Skeletal muscle tissue (tissue), 4 donors: ENCODE measurements around the gene CACNB3. TPM values are rescaled to one million over a fixed set of nuclear protein-coding genes. Genes with fewer than 3 reads are reported as not detected.
A peak's percentile ranks its signal among the peaks of the same experiment; 100 is the strongest.

Source experiments
- H3K27ac ChIP-seq: one replicate; pipeline ENCODE4 v1.7.0; 2013; ENCODE audit warnings: mild to moderate bottlenecking, low read depth, low read length, inconsistent platforms
- H3K27me3 ChIP-seq, 3 donors: one replicate each; pipeline ENCODE4 v1.7.0; 2013; ENCODE audit warnings: low read length in 3 of 3; ENCODE audit not compliant: control insufficient read depth in 3 of 3, insufficient read depth in 3 of 3
- H3K36me3 ChIP-seq, 3 donors: one replicate each; pipeline ENCODE4 v1.7.0; 2013; ENCODE audit warnings: low read length in 3 of 3; ENCODE audit not compliant: control insufficient read depth in 3 of 3, insufficient read depth in 3 of 3
- H3K4me1 ChIP-seq, 3 donors: one replicate each; pipeline ENCODE4 v1.7.0; 2013; ENCODE audit warnings: low read length in 3 of 3, mild to moderate bottlenecking in 3 of 3; ENCODE audit not compliant: control insufficient read depth in 3 of 3, insufficient read depth in 3 of 3
- H3K4me3 ChIP-seq, 3 donors: one replicate each; pipeline ENCODE4 v1.7.0; 2013; ENCODE audit warnings: low read length in 3 of 3
- H3K9ac ChIP-seq, 3 donors: one replicate each; pipeline ENCODE4 v1.7.0; 2013; ENCODE audit warnings: low read length in 3 of 3, mild to moderate bottlenecking in 3 of 3, moderate library complexity in 2 of 3, low read depth in 1 of 3
- H3K9me3 ChIP-seq, 3 donors: one replicate each; pipeline ENCODE4 v1.7.0; 2013; ENCODE audit warnings: low read length in 3 of 3; ENCODE audit not compliant: control insufficient read depth in 3 of 3
- total RNA-seq: library from RNA; depleted of rRNA; stranded (reverse); fragments of >200 nt; gene quantifications from one replicate; pipeline ENCODE4 v1.2.3, GENCODE V29; 2014
- donor health status: Osteomylitis.

The CACNB3 gene
- total RNA-seq, 1 donor from 2014 or later = 4.2 TPM

DNA sequence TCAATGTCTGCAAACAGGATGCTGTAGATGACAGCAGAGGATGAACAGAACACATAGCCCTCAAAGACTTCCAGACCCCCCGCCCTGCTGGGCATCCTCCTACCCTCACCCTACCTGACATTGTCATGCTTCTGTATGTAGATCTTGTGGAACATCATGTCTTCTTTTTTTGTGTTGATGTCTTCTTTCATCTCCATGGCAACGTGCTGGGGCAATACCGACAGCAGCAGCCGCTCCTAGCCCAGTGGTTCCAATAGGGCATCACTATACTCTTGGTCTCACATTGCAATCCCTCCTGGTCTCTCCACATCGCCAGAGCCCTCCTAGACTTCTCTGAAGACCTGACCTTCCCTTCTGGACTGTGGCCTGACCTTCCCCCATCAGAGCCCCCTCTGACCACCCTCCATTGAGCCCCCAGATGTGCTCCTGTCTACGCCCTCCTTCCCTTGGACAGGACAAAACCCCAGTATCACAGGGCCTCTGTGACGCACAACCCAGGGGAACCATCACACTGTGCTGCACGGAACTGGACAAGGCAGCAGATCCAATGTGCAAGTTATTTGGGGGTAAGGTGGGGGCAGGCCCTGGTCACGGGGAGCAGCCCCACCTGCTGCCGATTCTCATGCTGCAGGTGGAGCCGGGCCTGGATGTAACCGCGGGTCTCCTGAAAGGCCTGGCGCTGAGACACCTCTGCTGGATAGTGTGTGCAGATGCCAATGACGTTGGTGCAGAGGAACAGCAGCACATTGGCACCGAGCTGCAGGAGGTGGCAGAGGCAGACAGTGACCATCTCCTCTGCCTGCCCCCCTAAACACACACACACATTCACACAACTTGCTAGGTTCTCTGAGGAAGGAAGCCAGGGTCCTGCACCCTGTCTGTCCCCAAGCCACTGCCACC, 40.5 kb upstream of the CACNB3 start:
- Histone ChIP-seq H3K27ac (no peak overlapping the region), H3K9ac (no peak overlapping the region), H3K36me3 (peaks cover 38 to 50% (median 45%) of the 10 kb centered on the region in 3 donors)

DNA sequence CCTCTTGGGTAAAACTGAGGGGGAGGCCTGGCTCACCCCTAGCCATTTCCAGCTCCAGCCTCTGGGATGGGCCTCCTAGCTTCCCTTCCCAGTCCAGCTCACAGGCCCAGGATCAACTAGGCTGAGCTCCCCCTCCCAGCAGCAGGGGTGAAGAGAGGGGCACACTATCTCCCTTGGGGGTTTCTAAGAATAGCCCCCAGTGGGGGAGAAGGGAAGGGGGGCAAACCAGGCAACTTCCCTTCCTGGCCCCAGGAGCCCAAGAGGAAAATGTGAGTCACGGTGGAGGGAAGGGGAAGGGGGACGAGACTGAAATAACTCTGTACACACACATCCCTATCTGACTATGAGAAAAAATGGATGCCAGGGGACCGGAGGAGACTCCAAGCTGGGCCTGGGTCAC, 38.4 kb upstream of the CACNB3 start:
- H3K9ac ChIP-seq = peak overlapping the region in 2 of 3 donors; percentile 28 to 40
- peak overlapping the region; percentile 70 for H3K27ac ChIP-seq
- no peak overlapping the region for H3K4me3 ChIP-seq
- peaks cover 17 to 33% (median 27%) of the 10 kb centered on the region in 3 donors for H3K4me1 ChIP-seq
- H3K27me3 ChIP-seq = no peaks in the 10 kb centered on the region
- H3K9me3 ChIP-seq = no peaks in the 10 kb centered on the region
- H3K36me3 ChIP-seq = peaks cover 22 to 31% (median 25%) of the 10 kb centered on the region in 3 donors

More for the DNA sequence above, 40.5 kb upstream of the CACNB3 start:
- Histone ChIP-seq H3K4me1 (peaks cover 17 to 33% (median 27%) of the 10 kb centered on the region in 3 donors), H3K9me3 (no peaks in the 10 kb centered on the region), H3K4me3 (no peak overlapping the region), H3K27me3 (no peaks in the 10 kb centered on the region)

DNA sequence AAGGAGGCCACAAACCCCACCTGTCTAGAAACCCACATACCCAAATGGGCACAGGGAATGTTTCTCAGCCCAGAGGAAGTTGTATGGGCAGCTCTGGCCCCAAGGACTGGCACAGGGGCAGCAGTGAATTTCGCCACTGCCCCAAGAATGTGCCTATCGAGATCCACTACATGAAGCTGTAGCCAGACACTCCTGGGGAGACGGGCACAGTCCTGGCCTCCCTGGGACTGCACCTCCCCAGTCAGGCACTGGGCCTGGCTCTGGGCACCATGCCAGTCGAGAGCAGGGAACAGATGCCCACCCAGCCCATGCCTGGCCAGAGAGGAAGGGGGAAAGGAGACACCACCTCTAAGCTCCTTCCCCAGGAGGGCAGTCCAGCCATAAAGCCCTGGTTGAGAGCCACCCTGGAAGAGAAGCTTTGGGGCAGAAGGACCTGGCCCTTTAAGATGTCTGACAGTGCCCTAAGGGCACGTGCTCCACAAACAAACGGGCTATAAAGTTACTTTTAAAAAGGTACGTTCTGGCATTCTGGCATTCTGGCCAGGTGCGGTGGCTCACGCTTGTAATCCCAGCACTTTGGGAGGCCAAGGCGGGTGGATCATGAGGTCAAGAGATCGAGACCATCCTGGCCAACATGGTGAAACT, 37.8 kb upstream of the CACNB3 start:
- peaks cover 16 to 27% (median 19%) of the 10 kb centered on the region in 3 donors for H3K36me3 ChIP-seq
- H3K27me3 ChIP-seq = no peaks in the 10 kb centered on the region
- H3K27ac ChIP-seq = peak overlapping the region; percentile 70
- no peaks in the 10 kb centered on the region for H3K9me3 ChIP-seq
- H3K9ac ChIP-seq = peak overlapping the region in 2 of 3 donors; percentile 3 to 40
- peaks cover 17 to 33% (median 27%) of the 10 kb centered on the region in 3 donors for H3K4me1 ChIP-seq
- H3K4me3 ChIP-seq = peak overlapping the region in 1 of 3 donors; percentile 13

DNA sequence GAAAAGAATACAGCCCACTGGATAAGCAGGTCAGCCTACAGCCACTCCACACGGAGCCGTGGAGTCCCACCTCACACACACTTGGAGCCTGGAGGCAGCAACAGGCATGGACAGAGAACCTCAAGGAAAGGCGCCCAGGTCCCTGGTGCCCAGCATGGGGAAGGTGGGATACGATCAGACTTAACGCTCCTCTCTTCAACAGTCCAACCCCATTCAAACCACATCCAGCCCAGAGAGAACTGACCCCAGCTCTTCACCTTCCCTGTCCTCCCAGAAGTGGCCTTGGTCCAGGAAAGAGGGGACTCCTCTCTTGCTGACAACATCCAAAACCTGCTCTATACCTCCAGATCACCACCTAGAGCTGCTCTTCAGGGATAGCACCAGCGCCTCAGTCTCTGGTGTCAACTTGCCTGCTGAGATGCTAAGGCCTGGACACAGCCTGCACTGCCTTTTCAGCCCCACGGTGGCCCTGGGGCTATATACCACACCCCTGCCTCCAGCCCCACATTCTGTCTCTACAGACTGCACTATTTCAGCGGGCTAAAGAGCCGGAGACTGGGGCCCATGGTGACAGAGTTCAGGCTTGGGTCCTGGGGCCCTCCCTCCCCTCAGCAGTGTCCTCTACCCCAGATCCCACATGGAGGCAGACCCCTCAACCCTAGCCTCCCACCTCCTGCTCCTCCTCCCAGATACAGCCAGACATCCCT, 36.4 kb upstream of the CACNB3 start:
- H3K4me1 ChIP-seq = peaks cover 18 to 35% (median 32%) of the 10 kb centered on the region in 3 donors
- peaks cover 7 to 21% (median 14%) of the 10 kb centered on the region in 3 donors for H3K36me3 ChIP-seq
- H3K9me3 ChIP-seq = no peaks in the 10 kb centered on the region
- peak overlapping the region in 1 of 3 donors; percentile 54 for H3K9ac ChIP-seq
- H3K27ac ChIP-seq = peak overlapping the region; percentile 30
- H3K4me3 ChIP-seq = no peak overlapping the region
- no peaks in the 10 kb centered on the region for H3K27me3 ChIP-seq

- no peak overlapping the region for H3K27ac ChIP-seq
Measured at GRCh38 chr12:48782457-48783395, 35.6 kb upstream of the CACNB3 start.

GRCh38 chr12:48783432-48783831, 34.9 kb upstream of the CACNB3 start:
- Histone ChIP-seq H3K9ac (no peak overlapping the region), H3K9me3 (no peaks in the 10 kb centered on the region), H3K36me3 (peaks cover 7 to 8% (median 7%) of the 10 kb centered on the region in 3 donors), H3K27ac (no peak overlapping the region), H3K27me3 (no peaks in the 10 kb centered on the region), H3K4me1 (peaks cover 32 to 49% (median 44%) of the 10 kb centered on the region in 3 donors), H3K4me3 (no peak overlapping the region)

More at GRCh38 chr12:48782457-48783395, 35.6 kb upstream of the CACNB3 start:
- H3K9me3 ChIP-seq = no peaks in the 10 kb centered on the region
- H3K4me1 ChIP-seq = peaks cover 27 to 43% (median 41%) of the 10 kb centered on the region in 3 donors
- H3K27me3 ChIP-seq = no peaks in the 10 kb centered on the region
- no peak overlapping the region for H3K9ac ChIP-seq
- H3K36me3 ChIP-seq = peaks cover 7 to 14% (median 8%) of the 10 kb centered on the region in 3 donors
- no peak overlapping the region for H3K4me3 ChIP-seq

DNA sequence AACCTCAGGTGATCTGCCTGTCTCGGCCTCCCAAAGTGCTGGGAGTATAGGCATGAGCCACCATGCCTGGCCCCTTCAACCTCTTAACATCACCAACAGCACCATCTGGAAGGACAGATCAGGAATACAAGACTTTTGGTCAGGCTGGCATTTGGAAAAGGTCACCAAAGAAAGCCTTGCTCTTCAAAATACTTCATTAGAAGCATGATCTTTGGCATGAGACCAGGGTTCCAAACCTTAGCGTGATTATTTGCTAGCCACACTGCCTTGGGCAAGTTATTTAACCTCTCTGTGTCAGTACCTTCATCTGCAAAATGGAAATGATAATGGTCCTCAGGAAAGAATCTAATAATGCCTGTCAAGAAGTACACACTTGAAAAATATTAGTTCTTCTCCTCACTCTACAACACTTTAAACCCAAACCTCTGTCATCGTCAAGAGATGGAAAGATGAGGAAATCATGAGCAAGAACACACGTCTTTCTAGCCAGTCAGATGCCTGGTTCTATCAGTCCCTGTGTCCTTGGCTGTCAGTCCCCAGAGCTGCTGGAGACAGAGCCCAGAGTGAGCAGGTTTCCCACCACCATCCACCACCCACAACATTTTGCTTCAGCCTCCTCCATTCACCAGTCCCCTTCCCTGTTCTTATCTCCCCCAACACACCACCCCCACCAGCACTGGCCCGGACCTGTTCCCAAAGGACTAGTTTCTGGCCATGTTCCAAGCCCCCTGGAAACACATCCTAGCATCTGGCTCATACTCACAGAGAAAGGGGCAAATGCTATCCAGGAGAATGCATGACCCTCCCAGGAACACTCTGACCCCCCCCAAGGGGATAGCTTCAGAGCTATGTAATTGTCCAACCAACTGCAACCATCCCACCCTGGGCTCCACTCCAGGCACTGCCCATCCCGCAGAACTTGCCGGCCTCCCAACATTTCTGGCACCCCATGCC, 31.4 kb upstream of the CACNB3 start:
- H3K4me3 ChIP-seq = peak overlapping the region in 2 of 3 donors; percentile 77 to 88
- H3K4me1 ChIP-seq = peaks cover 15 to 24% (median 23%) of the 10 kb centered on the region in 3 donors
- peak overlapping the region; percentile 75 for H3K27ac ChIP-seq
- H3K9ac ChIP-seq = peak overlapping the region in 2 of 3 donors; percentile 87 to 89
- H3K27me3 ChIP-seq = no peaks in the 10 kb centered on the region
- H3K36me3 ChIP-seq = peaks cover 6 to 7% (median 7%) of the 10 kb centered on the region in 3 donors
- no peaks in the 10 kb centered on the region for H3K9me3 ChIP-seq

DNA sequence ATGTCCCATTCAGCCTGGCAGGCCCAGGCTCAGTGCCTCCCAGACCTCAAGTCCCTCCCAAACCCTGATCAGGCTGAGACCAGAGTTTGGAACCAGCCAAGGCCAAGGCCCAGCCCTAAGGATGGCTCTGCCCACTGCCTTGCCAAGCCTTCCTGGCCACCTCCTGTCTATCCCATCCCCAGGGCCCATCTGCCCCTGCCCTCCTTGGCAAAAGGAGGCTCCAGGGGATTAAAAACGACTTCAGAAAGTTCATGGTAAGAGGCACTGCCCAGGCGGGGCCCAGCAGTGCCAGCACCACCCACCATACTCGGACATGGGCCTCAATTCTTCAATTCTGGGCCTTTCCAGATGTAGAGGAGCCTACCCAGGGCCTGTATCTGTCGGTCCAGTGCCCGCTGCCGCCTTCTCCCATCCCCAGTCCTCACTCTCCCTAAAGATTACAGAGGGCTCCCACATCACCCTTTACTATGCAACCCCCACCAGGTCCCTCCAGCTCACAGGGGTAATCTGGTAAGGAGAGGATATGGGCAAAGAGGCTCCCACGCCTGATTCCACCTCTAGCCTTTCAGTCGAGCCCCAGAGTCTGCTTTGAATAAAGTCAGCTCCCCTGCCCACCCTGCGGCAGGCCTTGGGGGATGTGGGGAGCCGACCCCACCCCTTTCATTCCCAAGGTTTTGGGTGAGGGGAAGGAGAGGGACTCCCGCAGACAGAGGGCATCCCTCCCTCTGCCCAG, 30.3 kb upstream of the CACNB3 start:
- Histone ChIP-seq H3K27me3 (no peaks in the 10 kb centered on the region), H3K27ac (peak overlapping the region; percentile 75), H3K4me1 (peaks cover 15 to 20% (median 17%) of the 10 kb centered on the region in 3 donors), H3K4me3 (peak overlapping the region; percentile 77 to 88 (median 82)), H3K36me3 (peaks cover 0 to 1% (median under 1%) of the 10 kb centered on the region in 3 donors), H3K9me3 (no peaks in the 10 kb centered on the region), H3K9ac (peak overlapping the region; percentile 80 to 89 (median 87))
